ENCODE measurements around the gene STIM2.

Gene STIM2

GRCh38 chr4:27005905-27006590, 145.4 kb downstream of the STIM2 start:
- ATAC-seq (ENCODE audit: low read depth) (no peak), DNase-seq (ENCODE audit: low spot score) (no peak)
- Histone ChIP-seq H3K27ac (ENCODE audit: poor library complexity, severe bottlenecking) (peak overlapping the region; percentile 18), H3K36me3 (ENCODE audit: low read depth) (peaks cover 12% of the 10 kb centered on the region), H3K4me3 (ENCODE audit: severe bottlenecking) (no peak overlapping the region), H3K9me3 (ENCODE audit: severe bottlenecking) (no peaks in the 10 kb centered on the region), H3K27me3 (ENCODE audit: insufficient read depth, poor library complexity, severe bottlenecking) (no peaks in the 10 kb centered on the region), H3K4me1 (ENCODE audit: insufficient read depth, poor library complexity, severe bottlenecking) (peaks cover 12% of the 10 kb centered on the region)
- no peak for TF ChIP-seq CTCF (IDR thresholded peaks at IDR 0.05; ENCODE audit: poor library complexity, severe bottlenecking)

- TF ChIP-seq CTCF (IDR thresholded peaks at IDR 0.05; ENCODE audit: poor library complexity, severe bottlenecking), result no peak
- ATAC-seq (ENCODE audit: low read depth) (no peak), DNase-seq (ENCODE audit: low spot score) (no peak)
- H3K27me3 ChIP-seq (ENCODE audit: insufficient read depth, poor library complexity, severe bottlenecking), result no peaks in the 10 kb centered on the region
- peaks cover 17% of the 10 kb centered on the region for H3K4me1 ChIP-seq (ENCODE audit: insufficient read depth, poor library complexity, severe bottlenecking)
- H3K27ac ChIP-seq (ENCODE audit: poor library complexity, severe bottlenecking), result no peak overlapping the region
- peaks cover 15% of the 10 kb centered on the region for H3K36me3 ChIP-seq (ENCODE audit: low read depth)
- H3K4me3 ChIP-seq (ENCODE audit: severe bottlenecking), result no peak overlapping the region
- no peaks in the 10 kb centered on the region for H3K9me3 ChIP-seq (ENCODE audit: severe bottlenecking)
These were observed 146.0 kb downstream of the STIM2 start for GRCh38 chr4:27006646-27007045.

GRCh38 chr4:27007507-27007906, 146.9 kb downstream of the STIM2 start:
- Histone ChIP-seq H3K36me3 (ENCODE audit: low read depth) (peaks cover 15% of the 10 kb centered on the region), H3K27me3 (ENCODE audit: insufficient read depth, poor library complexity, severe bottlenecking) (no peaks in the 10 kb centered on the region), H3K27ac (ENCODE audit: poor library complexity, severe bottlenecking) (no peak overlapping the region), H3K4me1 (ENCODE audit: insufficient read depth, poor library complexity, severe bottlenecking) (peaks cover 18% of the 10 kb centered on the region), H3K9me3 (ENCODE audit: severe bottlenecking) (no peaks in the 10 kb centered on the region), H3K4me3 (ENCODE audit: severe bottlenecking) (no peak overlapping the region)
- no peak for TF ChIP-seq CTCF (IDR thresholded peaks at IDR 0.05; ENCODE audit: poor library complexity, severe bottlenecking)
- DNase-seq (ENCODE audit: low spot score) (no peak), ATAC-seq (ENCODE audit: low read depth) (no peak)

- H3K9me3 ChIP-seq (ENCODE audit: severe bottlenecking), result no peaks in the 10 kb centered on the region
- DNase-seq (ENCODE audit: low spot score) (no peak), ATAC-seq (ENCODE audit: low read depth) (no peak)
- H3K4me1 ChIP-seq (ENCODE audit: insufficient read depth, poor library complexity, severe bottlenecking), result peaks cover 18% of the 10 kb centered on the region
- peaks cover 15% of the 10 kb centered on the region for H3K36me3 ChIP-seq (ENCODE audit: low read depth)
- H3K27ac ChIP-seq (ENCODE audit: poor library complexity, severe bottlenecking), result no peak overlapping the region
- TF ChIP-seq CTCF (IDR thresholded peaks at IDR 0.05; ENCODE audit: poor library complexity, severe bottlenecking), result no peak
- no peaks in the 10 kb centered on the region for H3K27me3 ChIP-seq (ENCODE audit: insufficient read depth, poor library complexity, severe bottlenecking)
- no peak overlapping the region for H3K4me3 ChIP-seq (ENCODE audit: severe bottlenecking)
These were observed 148.0 kb downstream of the STIM2 start for GRCh38 chr4:27008679-27009078.

- Histone ChIP-seq H3K4me1 (ENCODE audit: insufficient read depth, poor library complexity, severe bottlenecking) (peaks cover 18% of the 10 kb centered on the region), H3K36me3 (ENCODE audit: low read depth) (peaks cover 15% of the 10 kb centered on the region), H3K4me3 (ENCODE audit: severe bottlenecking) (no peak overlapping the region), H3K9me3 (ENCODE audit: severe bottlenecking) (no peaks in the 10 kb centered on the region), H3K27me3 (ENCODE audit: insufficient read depth, poor library complexity, severe bottlenecking) (no peaks in the 10 kb centered on the region), H3K27ac (ENCODE audit: poor library complexity, severe bottlenecking) (no peak overlapping the region)
- TF ChIP-seq CTCF (IDR thresholded peaks at IDR 0.05; ENCODE audit: poor library complexity, severe bottlenecking), result no peak
- DNase-seq (ENCODE audit: low spot score) (no peak), ATAC-seq (ENCODE audit: low read depth) (no peak)
These were observed 148.9 kb downstream of the STIM2 start for GRCh38 chr4:27009539-27009938.
